Activated CD4-positive, alpha-beta memory T cell treated with anti-CD3 and anti-CD28 coated beads for 36 hours (primary cell): ENCODE measurements around the gene CRYGB. TPM values are rescaled to one million over a fixed set of nuclear protein-coding genes. Genes with fewer than 3 reads are reported as not detected.

Experiments used
- CTCF ChIA-PET: fragments of 350-600 bp; sonication (Branson Sonifier 250); formaldehyde crosslinking; loops from one replicate; lab custom pipeline; 2021; ENCODE audit warnings: antibody characterized with exemption, inconsistent platforms; lab: Charles Lee
- POLR2A ChIA-PET: fragments of 350-600 bp; sonication (Branson Sonifier 250); formaldehyde crosslinking; loops from one replicate; lab custom pipeline; 2021; ENCODE audit warnings: antibody characterized with exemption; lab: Charles Lee
- DNase-seq: peaks from one replicate; pipeline ENCODE4 v3.0.0-alpha.2; 2020
- H3K27ac Mint-ChIP-seq: one replicate; pipeline ENCODE4 v1.8.0; 2021; ENCODE audit warnings: mixed read lengths
- H3K27me3 Mint-ChIP-seq: one replicate; pipeline ENCODE4 v1.8.0; 2021; ENCODE audit warnings: mixed read lengths
- H3K36me3 Mint-ChIP-seq: one replicate; pipeline ENCODE4 v1.8.0; 2021; ENCODE audit warnings: mixed read lengths
- H3K4me1 Mint-ChIP-seq: one replicate; pipeline ENCODE4 v1.8.0; 2021; ENCODE audit warnings: low read depth, mixed read lengths
- H3K4me3 Mint-ChIP-seq: one replicate; pipeline ENCODE4 v1.8.0; 2021; ENCODE audit warnings: mild to moderate bottlenecking, mixed read lengths
- H3K9me3 Mint-ChIP-seq: one replicate; pipeline ENCODE4 v1.8.0; 2021; ENCODE audit warnings: mixed read lengths
- intact Hi-C: fragments of 100-400 bp; cut with micrococcal nuclease; formaldehyde crosslinking; loops from one replicate; pipeline ENCODE4 v1.15.1; 2023
- total RNA-seq, 2 experiments: library from RNA; stranded (reverse); gene quantifications; one replicate each; pipeline ENCODE4 v1.2.3, GENCODE V29; 2021

Gene CRYGB, protein sequence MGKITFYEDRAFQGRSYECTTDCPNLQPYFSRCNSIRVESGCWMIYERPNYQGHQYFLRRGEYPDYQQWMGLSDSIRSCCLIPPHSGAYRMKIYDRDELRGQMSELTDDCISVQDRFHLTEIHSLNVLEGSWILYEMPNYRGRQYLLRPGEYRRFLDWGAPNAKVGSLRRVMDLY
- total RNA-seq: not detected

DNA sequence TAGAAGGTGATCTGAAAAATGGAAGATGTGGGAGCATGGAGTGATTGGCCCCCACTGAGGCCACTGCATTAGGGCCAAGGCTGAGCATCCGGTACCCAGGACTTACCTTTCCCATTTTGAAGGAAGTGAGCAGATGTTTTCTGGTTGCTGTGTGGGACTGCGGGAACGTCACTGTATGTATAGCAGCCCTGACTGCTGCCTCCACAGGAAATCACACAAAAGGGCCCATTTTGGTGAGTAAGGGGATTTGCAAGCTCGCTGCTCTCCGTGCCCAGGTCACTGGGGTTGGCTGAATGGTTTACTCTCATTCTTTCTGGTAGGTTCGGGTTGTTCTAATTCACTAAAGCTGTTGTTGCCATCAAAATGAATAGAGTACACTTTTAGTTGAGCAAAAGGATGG, at the start of gene CRYGB:
CRYGB (minus strand) TSS at position 153 of the 400 bp plus-strand sequence; CDS start at position 115, 38 bp downstream.
- intact Hi-C loops: no loop called here
- POLR2A ChIA-PET: no interaction called here
- Mint-ChIP-seq H3K36me3 (no peaks in the 10 kb centered on the region), H3K27ac (no peak within 1 kb of the TSS), H3K4me1 (no peaks in the 10 kb centered on the region), H3K9me3 (peaks cover 2% of the 10 kb centered on the region), H3K27me3 (peaks cover 3% of the 10 kb centered on the region), H3K4me3 (no peak within 1 kb of the TSS)
- CTCF ChIA-PET: no interaction called here
- DNase-seq: no peak

DNA sequence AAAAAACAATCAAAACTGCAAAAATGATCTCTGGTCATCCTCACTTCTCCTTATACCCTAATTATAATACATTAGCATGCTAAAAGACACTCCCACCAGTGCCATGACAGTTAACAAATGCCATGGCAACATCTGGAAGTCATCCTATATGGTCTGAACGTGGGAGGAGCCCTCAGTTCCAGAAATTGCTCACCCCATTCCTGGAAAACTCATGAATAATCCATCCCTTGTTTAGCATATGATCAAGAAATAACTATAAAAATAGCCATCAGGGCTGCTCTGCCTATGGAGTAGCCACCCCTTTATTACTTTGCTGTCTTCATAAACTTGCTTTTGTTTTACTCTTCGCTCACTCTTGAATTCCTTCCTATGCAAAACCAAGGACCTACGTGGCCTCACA, 49.6 kb upstream of the CRYGB start:
- DNase-seq: no peak
- Mint-ChIP-seq H3K27ac (no peak overlapping the region), H3K9me3 (no peaks in the 10 kb centered on the region), H3K36me3 (no peaks in the 10 kb centered on the region), H3K27me3 (peaks cover 1% of the 10 kb centered on the region), H3K4me3 (no peak overlapping the region), H3K4me1 (no peaks in the 10 kb centered on the region)
- intact Hi-C loops: no loop called here
- CTCF ChIA-PET: no interaction called here
- POLR2A ChIA-PET: no interaction called here

DNA sequence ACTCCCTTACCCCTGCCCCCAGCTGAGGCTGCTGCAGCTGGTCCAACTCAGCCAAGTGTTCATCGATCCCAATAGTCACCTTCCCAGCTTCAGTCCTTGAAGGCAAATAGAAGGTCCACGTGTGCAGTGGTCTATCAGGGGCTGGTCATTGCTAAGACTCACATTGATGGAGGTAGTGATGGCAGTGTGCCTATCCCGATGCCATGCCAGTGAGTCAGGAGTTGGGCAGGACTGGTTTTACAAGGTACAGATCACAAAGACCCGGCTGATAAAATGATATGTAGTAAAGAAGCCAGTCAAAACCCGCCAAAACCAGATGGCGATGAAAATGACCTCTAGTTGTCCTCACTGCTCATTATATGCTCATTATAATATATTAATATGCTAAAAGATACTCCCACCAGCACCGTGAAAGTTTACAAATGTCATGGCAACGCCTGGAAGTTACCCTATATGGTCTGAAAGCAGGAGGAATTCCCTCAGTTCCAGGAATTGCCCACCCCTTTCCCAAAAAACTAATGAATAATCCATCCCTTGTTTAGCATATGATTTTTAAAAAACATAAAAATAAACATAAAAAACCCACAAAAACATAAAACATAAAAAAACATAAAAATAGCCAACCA, 46.8 kb upstream of the CRYGB start:
- Mint-ChIP-seq H3K27me3 (peaks cover 1% of the 10 kb centered on the region), H3K4me3 (no peak overlapping the region), H3K4me1 (no peaks in the 10 kb centered on the region), H3K9me3 (no peaks in the 10 kb centered on the region), H3K36me3 (no peaks in the 10 kb centered on the region), H3K27ac (no peak overlapping the region)
- ChIA-PET POLR2A (interaction anchor here (0.6 kb wide), 1 partner anchor 1692 kb away, joined by 3 read pairs; no protein-coding TSS in a partner anchor), CTCF (interaction anchor here (0.5 to 3.3 kb wide), 2 partner anchors 17 to 424 kb away, joined by 3 to 13 read pairs; no protein-coding TSS in a partner anchor)
- intact Hi-C loops: no loop called here
- no peak for DNase-seq

DNA sequence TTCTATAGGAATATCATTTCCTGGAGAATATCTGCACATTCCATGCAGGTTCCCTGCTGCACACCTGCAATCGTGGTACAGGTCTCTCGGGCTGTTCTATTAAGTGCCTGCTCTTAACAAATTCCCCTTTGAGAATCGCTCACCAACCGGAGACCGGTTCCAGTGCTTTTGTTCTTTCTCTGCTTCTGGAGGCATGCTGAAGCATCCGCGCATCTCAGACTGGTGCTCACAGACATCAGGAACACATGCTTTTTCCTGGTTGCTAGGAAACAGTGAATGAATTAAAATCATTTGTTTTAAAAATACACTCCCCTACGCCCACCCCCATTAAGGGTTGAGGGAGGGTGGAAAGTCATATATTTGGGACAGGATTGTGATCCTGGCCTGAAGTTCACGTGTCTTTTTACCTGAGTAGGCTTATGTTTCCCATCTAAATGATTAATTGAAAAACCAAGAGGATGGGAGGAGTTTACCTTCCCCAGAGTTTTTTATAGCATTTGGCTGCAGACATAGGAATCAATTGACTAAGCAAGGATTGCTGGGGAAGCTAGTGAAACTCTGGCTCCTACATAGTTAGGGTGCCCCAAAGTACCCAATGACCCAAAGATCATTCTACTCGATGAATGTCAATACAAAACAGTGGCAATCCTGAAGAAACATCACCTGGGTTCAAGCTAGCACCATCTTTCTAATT, 44.0 kb upstream of the CRYGB start, which contains the start of gene C2orf80:
C2orf80 (minus strand) TSS at position 221 of the 694 bp plus-strand sequence. CDS start 3,044 bp downstream, outside the sequence.
- CTCF ChIA-PET: interaction anchor here (1.2 to 3.3 kb wide), 2 partner anchors 14 to 15 kb away, joined by 5 to 13 read pairs; no protein-coding TSS in a partner anchor
- no peak within 1 kb of the TSS for H3K27ac Mint-ChIP-seq
- H3K9me3 Mint-ChIP-seq: no peaks in the 10 kb centered on the region

DNA sequence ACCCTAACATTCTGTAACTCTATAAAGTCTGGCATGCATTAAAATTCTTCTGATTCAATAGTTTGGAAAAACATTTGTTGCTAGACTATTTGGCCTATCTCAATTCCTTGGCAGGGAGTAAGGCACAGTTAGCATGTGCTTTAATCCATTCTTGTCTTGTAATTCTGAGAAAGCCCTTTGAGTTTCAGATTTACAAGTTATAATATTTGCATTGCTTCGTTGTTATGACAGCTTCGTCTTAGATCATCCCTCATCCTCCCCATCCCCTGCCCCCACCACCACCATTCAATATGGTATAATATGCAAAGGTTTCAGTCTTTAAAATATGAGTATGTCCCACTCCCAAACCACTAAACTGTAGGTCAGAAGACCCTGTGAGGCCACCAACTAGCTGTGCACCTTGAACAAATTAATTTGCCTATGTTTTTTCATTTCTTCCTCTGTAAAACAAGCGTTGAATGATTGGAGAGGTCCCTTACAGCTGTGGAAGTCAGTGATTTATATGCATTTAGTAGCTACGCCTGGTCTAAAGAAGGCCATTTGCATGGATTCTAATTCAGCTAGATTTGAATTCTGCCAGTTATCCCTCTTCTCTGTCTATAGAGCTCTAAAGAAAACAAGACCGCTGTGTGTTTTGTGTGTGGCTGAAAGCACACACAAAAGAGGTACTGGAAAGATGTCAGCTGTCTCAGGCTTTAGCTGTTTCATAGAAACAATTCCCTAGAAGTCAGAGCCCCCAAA, 43.3 kb upstream of the CRYGB start:
- intact Hi-C loops: no loop called here
- ChIA-PET CTCF (interaction anchor here (1.2 kb wide), 1 partner anchor 14 kb away, joined by 5 read pairs; no protein-coding TSS in a partner anchor), POLR2A (no interaction called here)
- Mint-ChIP-seq H3K27ac (no peak overlapping the region), H3K27me3 (peaks cover 6% of the 10 kb centered on the region), H3K9me3 (no peaks in the 10 kb centered on the region), H3K36me3 (no peaks in the 10 kb centered on the region), H3K4me3 (no peak overlapping the region), H3K4me1 (no peaks in the 10 kb centered on the region)
- no peak for DNase-seq

More for the DNA sequence above, 44.0 kb upstream of the CRYGB start, which contains the start of gene C2orf80:
- no peaks in the 10 kb centered on the region for H3K36me3 Mint-ChIP-seq
- H3K4me1 Mint-ChIP-seq: no peaks in the 10 kb centered on the region
- DNase-seq: no peak
- no peaks in the 10 kb centered on the region for H3K27me3 Mint-ChIP-seq
- POLR2A ChIA-PET: no interaction called here
- H3K4me3 Mint-ChIP-seq: no peak within 1 kb of the TSS
- intact Hi-C loops: no loop called here

DNA sequence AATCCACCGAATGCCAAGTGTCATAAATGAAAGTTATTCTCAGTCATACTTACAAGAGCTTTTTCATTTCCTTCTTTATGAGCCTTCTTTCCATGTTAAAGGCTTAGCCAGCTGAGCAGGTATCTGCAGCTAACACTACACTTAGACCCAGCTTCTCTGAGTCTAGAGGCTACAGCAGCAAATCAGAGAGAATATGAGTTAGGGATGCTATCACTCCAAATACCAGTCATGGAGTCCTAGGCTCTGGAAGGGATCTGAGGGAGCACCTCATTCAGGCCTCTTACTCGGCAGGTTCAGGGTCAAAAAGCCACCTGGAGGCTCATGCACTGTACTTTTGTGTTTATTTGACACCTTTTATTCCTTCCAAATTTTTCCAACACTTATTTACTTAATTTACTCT, 40.9 kb upstream of the CRYGB start:
- ChIA-PET POLR2A (no interaction called here), CTCF (interaction anchor here (1.8 kb wide), 1 partner anchor 11 kb away, joined by 8 read pairs; no protein-coding TSS in a partner anchor)
- Mint-ChIP-seq H3K4me1 (no peaks in the 10 kb centered on the region), H3K36me3 (no peaks in the 10 kb centered on the region), H3K9me3 (no peaks in the 10 kb centered on the region), H3K27me3 (peaks cover 14% of the 10 kb centered on the region), H3K4me3 (no peak overlapping the region), H3K27ac (no peak overlapping the region)
- intact Hi-C loops: no loop called here
- no peak for DNase-seq

DNA sequence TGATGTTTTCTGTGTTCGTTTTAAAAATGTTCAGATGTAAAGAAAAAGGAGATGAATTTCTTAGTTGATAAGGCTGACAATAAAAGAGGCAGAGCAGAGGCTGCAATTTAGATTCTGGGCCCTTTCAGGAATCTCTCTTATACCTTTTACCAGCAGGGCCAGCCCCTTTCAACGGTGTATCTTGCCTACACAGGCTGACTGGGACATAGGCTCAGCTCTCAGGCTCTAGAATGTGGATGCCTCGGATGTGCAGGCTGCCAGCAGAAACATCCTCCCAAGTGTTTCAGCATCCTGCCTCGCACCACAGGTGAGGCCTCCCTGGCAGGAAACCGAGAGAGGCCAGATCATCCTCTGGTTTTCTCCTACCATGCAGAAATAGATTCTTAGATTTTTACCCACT, 40.5 kb upstream of the CRYGB start:
- ChIA-PET POLR2A (no interaction called here), CTCF (interaction anchor here (1.8 kb wide), 1 partner anchor 11 kb away, joined by 8 read pairs; no protein-coding TSS in a partner anchor)
- intact Hi-C loops: no loop called here
- Mint-ChIP-seq H3K9me3 (no peaks in the 10 kb centered on the region), H3K27ac (no peak overlapping the region), H3K4me3 (no peak overlapping the region), H3K27me3 (peaks cover 14% of the 10 kb centered on the region), H3K4me1 (no peaks in the 10 kb centered on the region), H3K36me3 (no peaks in the 10 kb centered on the region)
- no peak for DNase-seq

DNA sequence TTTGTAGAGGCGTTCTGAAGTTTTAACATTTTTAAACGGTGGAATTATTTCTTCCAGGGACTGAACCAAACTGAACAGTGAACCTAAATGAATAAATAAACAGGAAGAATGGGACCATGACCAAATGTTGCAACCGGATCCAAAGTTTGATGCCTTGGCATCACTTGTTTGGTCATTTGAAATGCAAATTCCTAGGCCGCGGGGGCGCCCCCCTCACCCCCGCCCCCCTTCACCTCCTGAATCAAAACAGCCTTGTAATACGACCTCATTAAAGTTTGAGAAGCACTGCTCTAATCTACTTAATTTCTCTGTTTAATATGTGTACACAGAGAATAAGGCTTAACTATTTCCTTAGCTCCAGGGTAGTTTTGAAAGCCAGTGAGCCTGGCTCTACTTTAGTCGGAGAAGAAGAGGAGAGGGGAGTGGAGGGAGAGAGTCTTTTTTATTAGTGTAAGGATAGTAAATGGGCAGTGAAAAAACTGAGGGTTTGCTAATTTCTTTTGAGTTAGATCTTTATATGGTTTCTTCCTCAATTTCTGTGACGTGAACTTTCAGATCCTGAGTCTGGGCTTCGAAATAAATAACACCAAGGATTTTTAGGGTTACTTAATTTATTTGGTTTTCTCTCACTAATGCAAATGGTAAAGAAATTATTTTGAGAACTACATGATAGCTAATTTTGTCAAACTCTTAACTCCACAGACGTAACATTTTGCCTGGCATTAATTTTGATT, 38.2 kb upstream of the CRYGB start:
- intact Hi-C loops: no loop called here
- no peak overlapping the region for H3K27ac Mint-ChIP-seq
- no peaks in the 10 kb centered on the region for H3K4me1 Mint-ChIP-seq
- H3K9me3 Mint-ChIP-seq: no peaks in the 10 kb centered on the region
- no peak overlapping the region for H3K4me3 Mint-ChIP-seq
- CTCF ChIA-PET: no interaction called here
- POLR2A ChIA-PET: no interaction called here
- no peak for DNase-seq
- no peaks in the 10 kb centered on the region for H3K36me3 Mint-ChIP-seq
- H3K27me3 Mint-ChIP-seq: peaks cover 18% of the 10 kb centered on the region

DNA sequence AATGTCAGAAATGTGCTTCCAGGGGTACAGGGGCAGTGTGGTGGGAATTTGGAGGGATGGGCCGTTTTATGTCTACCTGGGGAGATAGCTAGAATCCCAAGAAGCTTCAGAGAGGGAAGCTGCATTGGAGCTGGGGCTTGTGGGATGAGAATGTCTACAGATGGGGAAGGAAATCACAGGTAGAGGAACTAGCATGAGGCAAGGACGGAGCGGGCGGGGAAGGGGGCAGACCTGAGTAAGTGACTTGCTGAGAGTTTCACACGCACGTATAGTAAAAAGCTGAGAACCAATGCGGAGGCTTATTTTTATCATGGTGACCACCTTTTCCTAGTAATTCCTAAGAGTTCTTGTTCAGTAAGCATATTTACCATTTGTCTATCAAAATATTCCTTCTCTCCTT, 37.6 kb upstream of the CRYGB start:
- intact Hi-C loops: no loop called here
- ChIA-PET POLR2A (no interaction called here), CTCF (no interaction called here)
- no peak for DNase-seq
- H3K27me3 Mint-ChIP-seq: peaks cover 18% of the 10 kb centered on the region
- H3K4me3 Mint-ChIP-seq: no peak overlapping the region
- H3K27ac Mint-ChIP-seq: no peak overlapping the region
- H3K9me3 Mint-ChIP-seq: no peaks in the 10 kb centered on the region
- no peaks in the 10 kb centered on the region for H3K36me3 Mint-ChIP-seq
- no peaks in the 10 kb centered on the region for H3K4me1 Mint-ChIP-seq

DNA sequence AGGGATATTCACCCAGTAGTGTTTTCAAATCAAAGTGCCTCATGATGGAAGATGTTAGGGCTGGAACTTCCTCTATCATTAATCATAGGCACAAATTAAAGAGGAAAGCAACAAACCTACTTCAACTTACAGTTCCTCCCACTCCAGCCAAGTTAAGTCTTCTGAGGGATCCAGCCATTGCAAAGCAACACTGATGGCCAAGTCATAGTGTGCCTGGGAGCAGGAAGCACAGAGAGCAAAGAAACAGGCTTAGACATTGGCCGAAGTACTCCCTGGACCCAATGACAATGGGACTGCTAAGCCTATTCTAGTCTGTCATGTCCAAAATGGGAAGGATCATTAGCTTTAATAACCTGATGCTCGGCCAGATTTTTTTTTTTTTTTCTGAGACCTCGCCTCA, 36.9 kb upstream of the CRYGB start:
- no peak for DNase-seq
- ChIA-PET CTCF (no interaction called here), POLR2A (no interaction called here)
- Mint-ChIP-seq H3K4me3 (no peak overlapping the region), H3K4me1 (no peaks in the 10 kb centered on the region), H3K27me3 (peaks cover 18% of the 10 kb centered on the region), H3K27ac (no peak overlapping the region), H3K36me3 (no peaks in the 10 kb centered on the region), H3K9me3 (no peaks in the 10 kb centered on the region)
- intact Hi-C loops: no loop called here

DNA sequence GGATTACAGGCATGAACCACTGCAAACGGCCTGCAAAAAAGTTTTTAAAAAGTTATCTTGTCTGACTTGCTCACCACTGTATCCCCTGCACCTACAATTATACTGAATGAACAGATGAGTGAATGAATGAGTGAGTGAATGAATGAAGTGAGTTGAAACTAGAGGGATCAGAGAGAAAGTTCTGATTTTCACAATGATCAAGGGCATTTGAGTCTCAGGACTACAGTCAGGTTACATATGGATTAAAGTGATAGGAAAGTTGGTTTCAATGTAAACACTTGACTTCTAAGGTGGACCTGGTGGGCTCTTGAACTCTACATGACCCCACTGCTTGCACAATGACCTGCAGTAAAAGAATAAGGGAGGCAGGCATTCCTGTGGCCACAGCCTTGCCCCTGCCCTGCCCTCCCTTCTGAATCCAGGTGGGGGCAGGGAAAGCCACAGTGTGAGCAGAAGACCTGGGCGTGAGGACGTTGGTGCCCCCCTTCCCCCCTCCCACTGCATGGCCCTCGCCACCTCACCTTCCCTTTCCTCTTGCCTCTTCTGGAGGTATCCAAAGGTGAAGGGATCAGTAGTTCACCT, 33.2 kb upstream of the CRYGB start:
- POLR2A ChIA-PET: no interaction called here
- H3K9me3 Mint-ChIP-seq: no peaks in the 10 kb centered on the region
- no peak overlapping the region for H3K4me3 Mint-ChIP-seq
- H3K36me3 Mint-ChIP-seq: no peaks in the 10 kb centered on the region
- CTCF ChIA-PET: interaction anchor here (1.1 kb wide), 1 partner anchor 75 kb away, joined by 3 read pairs; no protein-coding TSS in a partner anchor
- H3K27me3 Mint-ChIP-seq: peaks cover 15% of the 10 kb centered on the region
- intact Hi-C loops: no loop called here
- H3K27ac Mint-ChIP-seq: no peak overlapping the region
- H3K4me1 Mint-ChIP-seq: no peaks in the 10 kb centered on the region
- DNase-seq: no peak
